Esophagus squamous epithelium (tissue), 4 donors: ENCODE data around the gene KRT15.

Experiments used
- CTCF ChIP-seq, 6 experiments: fragments of 450-650 bp in 4 of 6; fragments of 200-600 bp in 2 of 6; sonication (generic) in 2 of 6; IDR thresholded peaks; one replicate each; pipeline ENCODE4 v1.5.1; 2016 to 2019; ENCODE audit warnings: antibody characterized with exemption in 6 of 6, mild to moderate bottlenecking in 4 of 6, moderate library complexity in 4 of 6
- POLR2A ChIP-seq, 4 donors: fragments of 450-650 bp; IDR thresholded peaks; one replicate each; pipeline ENCODE4 v1.6.1; 2017; ENCODE audit warnings: antibody characterized with exemption in 4 of 4, mild to moderate bottlenecking in 4 of 4, moderate library complexity in 3 of 4

GRCh38 chr17:41552455-41552854, 33.8 kb upstream of the KRT15 start:
- TF ChIP-seq CTCF (IDR thresholded peaks at IDR 0.05) (no peak), POLR2A (IDR thresholded peaks at IDR 0.05) (no peak)
